Measurements from ENCODE around the gene PTPRG. TPM values are rescaled to one million over a fixed set of nuclear protein-coding genes. Genes with fewer than 3 reads are reported as not detected.

Gene PTPRG
- polyA plus RNA-seq, 2 donors = 1.1 to 1.6 TPM

DNA sequence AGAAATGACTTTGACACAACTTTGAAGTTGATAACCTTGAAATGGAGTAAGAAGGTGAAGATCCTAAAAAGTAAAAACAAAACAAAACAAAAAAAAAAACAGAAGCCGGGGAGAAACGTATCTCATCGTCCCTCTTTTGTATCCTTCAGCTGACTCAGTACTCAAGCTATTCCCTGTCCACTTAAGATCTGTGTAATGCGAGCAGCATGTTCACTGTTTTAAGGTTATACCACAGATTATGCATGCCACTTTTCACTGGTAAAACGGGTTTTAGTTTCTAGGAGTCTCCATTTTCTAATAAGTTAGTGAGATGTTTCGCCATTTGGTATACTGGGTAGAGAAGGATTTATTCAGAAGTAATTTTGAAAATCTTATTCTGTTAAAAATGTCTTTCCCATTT lies 487.7 kb downstream of the PTPRG start:
- WGBS, 2 donors = 79 to 86% methylated on average over 6 of the region's 6 CpGs
- H3K4me3 ChIP-seq (ENCODE audit: low read depth in 1 of 2, low read length in 2 of 2) = no peak overlapping the region
- H3K36me3 ChIP-seq (ENCODE audit: control insufficient read depth in 2 of 2, insufficient read depth in 2 of 2, low read length in 1 of 2) = no peaks in the 10 kb centered on the region
- no peaks in the 10 kb centered on the region for H3K4me1 ChIP-seq (ENCODE audit: control insufficient read depth in 2 of 2, insufficient read depth in 2 of 2, low read length in 1 of 2)
- no peaks in the 10 kb centered on the region for H3K9me3 ChIP-seq (ENCODE audit: control insufficient read depth in 2 of 2, insufficient read depth in 1 of 2, low read depth in 1 of 2, low read length in 1 of 2)
- H3K27ac ChIP-seq (ENCODE audit: low read depth in 2 of 2, low read length in 1 of 2) = no peak overlapping the region
- H3K27me3 ChIP-seq (ENCODE audit: control insufficient read depth in 1 of 2, insufficient read depth in 2 of 2, low read length in 2 of 2) = no peaks in the 10 kb centered on the region

GRCh38 chr3:62051506-62051905 lies 490.1 kb downstream of the PTPRG start:
- WGBS, 2 donors = 50 to 55% methylated on average over 3 of the region's 3 CpGs
- H3K4me3 ChIP-seq (ENCODE audit: low read depth in 1 of 2, low read length in 2 of 2) = no peak overlapping the region
- no peaks in the 10 kb centered on the region for H3K36me3 ChIP-seq (ENCODE audit: control insufficient read depth in 2 of 2, insufficient read depth in 2 of 2, low read length in 1 of 2)
- H3K27ac ChIP-seq (ENCODE audit: low read depth in 2 of 2, low read length in 1 of 2) = no peak overlapping the region
- H3K9me3 ChIP-seq (ENCODE audit: control insufficient read depth in 2 of 2, insufficient read depth in 1 of 2, low read depth in 1 of 2, low read length in 1 of 2) = no peaks in the 10 kb centered on the region
- H3K4me1 ChIP-seq (ENCODE audit: control insufficient read depth in 2 of 2, insufficient read depth in 2 of 2, low read length in 1 of 2) = no peaks in the 10 kb centered on the region
- no peaks in the 10 kb centered on the region for H3K27me3 ChIP-seq (ENCODE audit: control insufficient read depth in 1 of 2, insufficient read depth in 2 of 2, low read length in 2 of 2)

DNA sequence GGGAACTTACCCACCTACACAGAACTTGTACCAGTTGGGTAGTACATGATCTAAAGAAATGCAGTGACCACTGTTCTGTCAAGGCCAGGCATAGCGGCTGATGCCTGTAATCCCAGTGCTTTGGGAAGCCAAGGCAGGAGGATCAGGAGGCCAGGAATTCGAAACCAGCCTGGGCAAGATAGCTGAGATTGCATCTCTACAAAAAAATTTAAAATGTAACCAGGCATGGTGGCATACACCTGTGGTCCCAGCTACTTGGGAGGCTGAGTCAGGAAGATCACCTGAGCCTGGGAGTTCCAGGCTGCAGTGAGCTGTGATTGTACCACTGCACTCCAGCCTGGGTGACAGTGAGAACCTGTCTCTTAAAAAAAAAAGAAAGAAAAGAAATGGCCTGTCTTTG lies 491.0 kb downstream of the PTPRG start:
- H3K4me3 ChIP-seq (ENCODE audit: low read depth in 1 of 2, low read length in 2 of 2) = no peak overlapping the region
- WGBS, 2 donors = 87 to 91% methylated on average over 2 of the region's 2 CpGs
- H3K36me3 ChIP-seq (ENCODE audit: control insufficient read depth in 2 of 2, insufficient read depth in 2 of 2, low read length in 1 of 2) = no peaks in the 10 kb centered on the region
- no peak overlapping the region for H3K27ac ChIP-seq (ENCODE audit: low read depth in 2 of 2, low read length in 1 of 2)
- no peaks in the 10 kb centered on the region for H3K27me3 ChIP-seq (ENCODE audit: control insufficient read depth in 1 of 2, insufficient read depth in 2 of 2, low read length in 2 of 2)
- no peaks in the 10 kb centered on the region for H3K9me3 ChIP-seq (ENCODE audit: control insufficient read depth in 2 of 2, insufficient read depth in 1 of 2, low read depth in 1 of 2, low read length in 1 of 2)
- no peaks in the 10 kb centered on the region for H3K4me1 ChIP-seq (ENCODE audit: control insufficient read depth in 2 of 2, insufficient read depth in 2 of 2, low read length in 1 of 2)

DNA sequence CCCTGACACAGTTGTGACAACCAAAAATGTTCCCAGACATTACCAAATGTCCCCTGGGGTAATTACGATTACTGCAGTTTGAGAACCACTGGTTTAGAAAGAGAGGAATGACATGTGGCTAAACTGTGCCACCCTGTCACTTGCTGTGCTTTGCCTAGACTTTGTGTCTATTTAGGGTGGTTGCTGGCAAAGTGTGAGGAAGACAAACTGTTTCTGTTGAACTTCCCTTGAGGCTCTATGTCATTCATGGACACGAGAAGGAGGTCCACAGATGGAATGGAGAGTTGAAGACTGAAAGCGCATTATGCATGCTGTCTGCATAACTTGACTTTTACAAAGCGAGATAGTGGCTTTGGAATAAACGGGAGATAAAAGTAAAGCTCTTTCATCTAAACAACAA lies 495.3 kb downstream of the PTPRG start:
- Histone ChIP-seq H3K27me3 (ENCODE audit: control insufficient read depth in 1 of 2, insufficient read depth in 2 of 2, low read length in 2 of 2) (no peaks in the 10 kb centered on the region), H3K4me1 (ENCODE audit: control insufficient read depth in 2 of 2, insufficient read depth in 2 of 2, low read length in 1 of 2) (no peaks in the 10 kb centered on the region), H3K9me3 (ENCODE audit: control insufficient read depth in 2 of 2, insufficient read depth in 1 of 2, low read depth in 1 of 2, low read length in 1 of 2) (no peaks in the 10 kb centered on the region), H3K4me3 (ENCODE audit: low read depth in 1 of 2, low read length in 2 of 2) (no peak overlapping the region), H3K27ac (ENCODE audit: low read depth in 2 of 2, low read length in 1 of 2) (no peak overlapping the region), H3K36me3 (ENCODE audit: control insufficient read depth in 2 of 2, insufficient read depth in 2 of 2, low read length in 1 of 2) (no peaks in the 10 kb centered on the region)
- WGBS, 2 donors = 78 to 85% methylated on average over 5 of the region's 5 CpGs

DNA sequence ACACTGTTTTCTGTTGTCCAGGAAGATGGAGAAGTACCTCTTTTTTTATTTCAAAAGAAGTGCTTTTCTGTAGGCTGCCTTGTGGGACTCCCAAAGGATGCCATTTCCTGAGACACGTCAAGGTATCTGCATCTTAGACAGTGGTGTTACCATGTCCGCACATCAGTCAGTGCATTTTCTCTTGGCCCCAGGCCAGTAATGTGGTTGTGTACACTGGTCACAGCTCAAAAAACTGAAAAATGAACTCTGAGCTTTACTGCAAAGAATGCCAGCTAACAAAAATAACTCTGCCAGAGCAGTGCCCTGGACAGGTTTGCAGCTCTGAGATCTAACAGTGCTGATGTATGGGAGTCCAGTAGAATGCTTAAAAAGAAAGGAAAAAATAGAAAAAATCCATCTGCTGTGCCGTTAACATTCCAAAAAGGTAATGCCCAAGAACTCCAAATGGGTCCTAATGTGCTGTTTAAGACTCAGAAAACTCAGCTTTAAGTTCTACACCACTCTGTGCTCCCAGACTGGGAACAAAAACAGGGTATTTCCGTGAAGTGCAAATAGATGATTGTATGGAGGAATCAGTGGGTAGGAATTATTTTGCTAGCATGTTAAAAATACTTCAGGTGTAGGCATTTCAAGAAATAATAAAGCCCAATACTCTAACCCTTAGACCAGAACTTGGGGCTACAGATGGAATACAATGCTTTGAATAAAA lies 496.1 kb downstream of the PTPRG start:
- Histone ChIP-seq H3K36me3 (ENCODE audit: control insufficient read depth in 2 of 2, insufficient read depth in 2 of 2, low read length in 1 of 2) (no peaks in the 10 kb centered on the region), H3K27ac (ENCODE audit: low read depth in 2 of 2, low read length in 1 of 2) (no peak overlapping the region), H3K4me1 (ENCODE audit: control insufficient read depth in 2 of 2, insufficient read depth in 2 of 2, low read length in 1 of 2) (no peaks in the 10 kb centered on the region), H3K9me3 (ENCODE audit: control insufficient read depth in 2 of 2, insufficient read depth in 1 of 2, low read depth in 1 of 2, low read length in 1 of 2) (no peaks in the 10 kb centered on the region), H3K27me3 (ENCODE audit: control insufficient read depth in 1 of 2, insufficient read depth in 2 of 2, low read length in 2 of 2) (no peaks in the 10 kb centered on the region), H3K4me3 (ENCODE audit: low read depth in 1 of 2, low read length in 2 of 2) (no peak overlapping the region)
- 78 to 85% methylated on average over 4 of the region's 4 CpGs for WGBS, 2 donors

- H3K9me3 ChIP-seq (ENCODE audit: control insufficient read depth in 2 of 2, insufficient read depth in 1 of 2, low read depth in 1 of 2, low read length in 1 of 2) = no peaks in the 10 kb centered on the region
- no peak overlapping the region for H3K4me3 ChIP-seq (ENCODE audit: low read depth in 1 of 2, low read length in 2 of 2)
- no peaks in the 10 kb centered on the region for H3K36me3 ChIP-seq (ENCODE audit: control insufficient read depth in 2 of 2, insufficient read depth in 2 of 2, low read length in 1 of 2)
- no peak overlapping the region for H3K27ac ChIP-seq (ENCODE audit: low read depth in 2 of 2, low read length in 1 of 2)
- H3K27me3 ChIP-seq (ENCODE audit: control insufficient read depth in 1 of 2, insufficient read depth in 2 of 2, low read length in 2 of 2) = no peaks in the 10 kb centered on the region
- no peaks in the 10 kb centered on the region for H3K4me1 ChIP-seq (ENCODE audit: control insufficient read depth in 2 of 2, insufficient read depth in 2 of 2, low read length in 1 of 2)
- 86 to 91% methylated on average over 5 of the region's 5 CpGs for WGBS, 2 donors
Observed at GRCh38 chr3:62065985-62066693, 504.8 kb downstream of the PTPRG start.

DNA sequence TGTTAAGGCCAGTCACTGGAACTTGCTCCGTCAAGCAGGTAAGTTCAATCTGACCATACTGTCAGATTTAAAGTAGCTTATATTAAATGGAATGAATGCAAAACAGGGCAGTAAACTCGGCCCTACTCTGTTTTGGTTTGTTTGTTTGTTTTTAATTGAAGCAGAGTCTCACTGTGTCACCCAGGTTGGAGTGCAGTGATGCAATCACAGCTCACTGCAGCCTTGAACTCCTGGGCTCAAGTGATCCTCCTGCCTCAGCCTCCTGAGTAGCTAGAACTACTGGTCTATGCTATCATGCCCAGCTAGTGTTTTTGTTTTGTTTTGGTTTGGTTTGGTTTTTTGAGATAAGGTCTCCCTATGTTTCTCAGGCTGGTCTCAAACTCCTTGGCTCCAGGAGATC lies 507.0 kb downstream of the PTPRG start:
- 76 to 81% methylated on average over 2 of the region's 2 CpGs for WGBS, 2 donors
- no peaks in the 10 kb centered on the region for H3K9me3 ChIP-seq (ENCODE audit: control insufficient read depth in 2 of 2, insufficient read depth in 1 of 2, low read depth in 1 of 2, low read length in 1 of 2)
- no peaks in the 10 kb centered on the region for H3K27me3 ChIP-seq (ENCODE audit: control insufficient read depth in 1 of 2, insufficient read depth in 2 of 2, low read length in 2 of 2)
- no peaks in the 10 kb centered on the region for H3K36me3 ChIP-seq (ENCODE audit: control insufficient read depth in 2 of 2, insufficient read depth in 2 of 2, low read length in 1 of 2)
- no peak overlapping the region for H3K27ac ChIP-seq (ENCODE audit: low read depth in 2 of 2, low read length in 1 of 2)
- H3K4me1 ChIP-seq (ENCODE audit: control insufficient read depth in 2 of 2, insufficient read depth in 2 of 2, low read length in 1 of 2) = no peaks in the 10 kb centered on the region
- H3K4me3 ChIP-seq (ENCODE audit: low read depth in 1 of 2, low read length in 2 of 2) = no peak overlapping the region

DNA sequence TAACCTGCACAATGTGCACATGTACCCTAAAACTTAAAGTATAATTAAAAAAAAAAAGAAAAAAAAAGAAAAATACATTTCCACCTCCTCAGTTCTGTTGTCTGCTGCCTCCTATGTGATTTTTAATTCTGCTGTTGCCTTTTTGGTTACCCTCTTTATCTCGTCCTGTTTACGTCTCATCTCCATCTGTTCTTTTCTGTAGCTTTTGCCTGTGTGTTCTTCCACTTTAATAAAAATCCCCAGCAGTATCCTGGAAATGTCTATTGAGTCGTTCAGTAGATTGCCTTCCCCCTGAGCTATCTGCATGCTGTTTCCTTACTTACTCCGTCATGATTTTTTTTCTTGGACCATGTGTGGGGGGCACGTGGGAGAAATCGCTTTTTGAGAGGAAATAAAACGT lies 509.5 kb downstream of the PTPRG start:
- no peaks in the 10 kb centered on the region for H3K36me3 ChIP-seq (ENCODE audit: control insufficient read depth in 2 of 2, insufficient read depth in 2 of 2, low read length in 1 of 2)
- no peak overlapping the region for H3K4me3 ChIP-seq (ENCODE audit: low read depth in 1 of 2, low read length in 2 of 2)
- WGBS, 2 donors = 60 to 75% methylated on average over 7 of the region's 7 CpGs
- no peak overlapping the region for H3K27ac ChIP-seq (ENCODE audit: low read depth in 2 of 2, low read length in 1 of 2)
- no peaks in the 10 kb centered on the region for H3K4me1 ChIP-seq (ENCODE audit: control insufficient read depth in 2 of 2, insufficient read depth in 2 of 2, low read length in 1 of 2)
- no peaks in the 10 kb centered on the region for H3K27me3 ChIP-seq (ENCODE audit: control insufficient read depth in 1 of 2, insufficient read depth in 2 of 2, low read length in 2 of 2)
- H3K9me3 ChIP-seq (ENCODE audit: control insufficient read depth in 2 of 2, insufficient read depth in 1 of 2, low read depth in 1 of 2, low read length in 1 of 2) = no peaks in the 10 kb centered on the region

- no peak overlapping the region for H3K27ac ChIP-seq (ENCODE audit: low read depth in 2 of 2, low read length in 1 of 2)
- no peaks in the 10 kb centered on the region for H3K9me3 ChIP-seq (ENCODE audit: control insufficient read depth in 2 of 2, insufficient read depth in 1 of 2, low read depth in 1 of 2, low read length in 1 of 2)
- H3K4me1 ChIP-seq (ENCODE audit: control insufficient read depth in 2 of 2, insufficient read depth in 2 of 2, low read length in 1 of 2) = no peaks in the 10 kb centered on the region
- no peaks in the 10 kb centered on the region for H3K36me3 ChIP-seq (ENCODE audit: control insufficient read depth in 2 of 2, insufficient read depth in 2 of 2, low read length in 1 of 2)
- H3K4me3 ChIP-seq (ENCODE audit: low read depth in 1 of 2, low read length in 2 of 2) = no peak overlapping the region
- 94 to 98% methylated on average over 1 of the region's 1 CpG for WGBS, 2 donors
- H3K27me3 ChIP-seq (ENCODE audit: control insufficient read depth in 1 of 2, insufficient read depth in 2 of 2, low read length in 2 of 2) = no peaks in the 10 kb centered on the region
Observed at GRCh38 chr3:62073038-62073437, 511.7 kb downstream of the PTPRG start.

DNA sequence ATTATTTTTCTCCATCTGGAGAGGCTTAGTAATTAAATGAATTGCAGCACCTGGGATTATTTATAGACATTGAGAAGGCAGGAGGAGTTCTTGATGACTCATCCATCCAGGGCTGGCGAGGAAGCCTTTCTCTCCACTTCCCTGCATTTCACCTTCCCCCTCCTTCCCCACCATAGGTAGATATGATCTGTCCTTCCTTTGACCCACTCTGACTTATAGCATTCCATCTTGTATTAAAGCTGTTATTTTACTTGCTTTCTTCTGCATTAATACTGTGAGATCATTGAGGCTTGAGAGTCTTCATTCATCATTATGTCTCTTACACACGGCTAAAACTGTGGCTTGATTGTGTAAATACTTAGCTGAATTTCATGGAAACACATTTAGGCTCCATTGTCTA lies 523.2 kb downstream of the PTPRG start:
- no peak overlapping the region for H3K4me3 ChIP-seq (ENCODE audit: low read depth in 1 of 2, low read length in 2 of 2)
- no peaks in the 10 kb centered on the region for H3K27me3 ChIP-seq (ENCODE audit: control insufficient read depth in 1 of 2, insufficient read depth in 2 of 2, low read length in 2 of 2)
- H3K9me3 ChIP-seq (ENCODE audit: control insufficient read depth in 2 of 2, insufficient read depth in 1 of 2, low read depth in 1 of 2, low read length in 1 of 2) = no peaks in the 10 kb centered on the region
- WGBS, 2 donors = 61 to 73% methylated on average over 2 of the region's 2 CpGs
- no peak overlapping the region for H3K27ac ChIP-seq (ENCODE audit: low read depth in 2 of 2, low read length in 1 of 2)
- H3K4me1 ChIP-seq (ENCODE audit: control insufficient read depth in 2 of 2, insufficient read depth in 2 of 2, low read length in 1 of 2) = no peaks in the 10 kb centered on the region
- H3K36me3 ChIP-seq (ENCODE audit: control insufficient read depth in 2 of 2, insufficient read depth in 2 of 2, low read length in 1 of 2) = no peaks in the 10 kb centered on the region
